H1 (cell line): Measurements from ENCODE around the gene MAF. TPM values are rescaled to one million over a fixed set of nuclear protein-coding genes. Genes with fewer than 3 reads are reported as not detected.
A peak's percentile ranks its signal among the peaks of the same experiment; 100 is the strongest.

Source experiments
- CTCF ChIA-PET: fragments of 300-600 bp; sonication (Branson Sonifier 250); formaldehyde crosslinking; loops from one replicate; lab custom pipeline; 2021; ENCODE audit not compliant: partially characterized antibody; lab: Charles Lee
- POLR2A ChIA-PET: fragments of 300-600 bp; sonication (Branson Sonifier 250); formaldehyde crosslinking; loops from one replicate; lab custom pipeline; 2021; ENCODE audit warnings: inconsistent platforms; ENCODE audit not compliant: partially characterized antibody; lab: Charles Lee
- DNase-seq, 2 experiments: peaks; one replicate each; pipeline versions ENCODE4 v3.0.0 to v3.0.0-alpha.2; 2010 to 2022; ENCODE audit warnings: low spot score in 2 of 2, low read depth in 1 of 2, mixed read lengths in 1 of 2
- FAIRE-seq: peaks from 2 replicates; lab custom pipeline; 2011; peaks lifted over from hg19 to GRCh38; lab: Jason Lieb, UNC
- H2AFZ ChIP-seq: 2 replicates; pipeline ENCODE4 v1.8.1; 2012; ENCODE audit warnings: low read length, inconsistent platforms
- H2AK5ac ChIP-seq: 2 replicates; pipeline ENCODE4 v1.6.1; 2013; ENCODE audit warnings: low read depth, low read length
- H2BK120ac ChIP-seq: replicated peaks from 2 replicates; pipeline ENCODE3; 2013; ENCODE audit warnings: low read depth, low read length, inconsistent platforms
- H2BK12ac ChIP-seq: 2 replicates; pipeline ENCODE4 v1.6.1; 2013; ENCODE audit warnings: low read depth, low read length
- H2BK15ac ChIP-seq: 2 replicates; pipeline ENCODE4 v1.6.1; 2013; ENCODE audit warnings: low read length
- H2BK20ac ChIP-seq: 2 replicates; pipeline ENCODE4 v1.6.1; 2013; ENCODE audit warnings: low read length
- H2BK5ac ChIP-seq: 2 replicates; pipeline ENCODE4 v1.6.1; 2013; ENCODE audit warnings: low read depth, low read length
- H3K14ac ChIP-seq: 2 replicates; pipeline ENCODE4 v1.6.1; 2013; ENCODE audit warnings: inconsistent platforms; ENCODE audit not compliant: insufficient read length
- H3K18ac ChIP-seq: 2 replicates; pipeline ENCODE4 v1.6.1; 2013; ENCODE audit warnings: low read length; ENCODE audit errors: extremely low read depth
- H3K23ac ChIP-seq: 2 replicates; pipeline ENCODE4 v1.6.1; 2013; ENCODE audit warnings: inconsistent platforms; ENCODE audit not compliant: insufficient read length
- H3K23me2 ChIP-seq: 2 replicates; pipeline ENCODE4 v1.6.1; 2013; ENCODE audit warnings: low read depth, low read length
- H3K27ac ChIP-seq: 2 replicates; pipeline ENCODE4 v1.6.1; 2011; ENCODE audit warnings: low read depth, low read length, inconsistent platforms
- H3K27me3 ChIP-seq, 4 experiments: replicated peaks in 1 of 4; 1 replicate in 1 of 4; 2 replicates in 3 of 4; pipeline versions ENCODE4 v1.6.1 to v1.8.1; 2011 to 2013; ENCODE audit warnings: low read length in 3 of 4, mild to moderate bottlenecking in 3 of 4, inconsistent platforms in 2 of 4, mixed read lengths in 2 of 4, moderate library complexity in 1 of 4; ENCODE audit not compliant: control insufficient read depth in 3 of 4, insufficient read depth in 3 of 4; ENCODE audit errors: extremely low read depth in 1 of 4
- H3K36me3 ChIP-seq, 4 experiments: 2 replicates each; pipeline versions ENCODE4 v1.6.1 to v1.8.1; 2011 to 2013; ENCODE audit warnings: mild to moderate bottlenecking in 4 of 4, low read length in 3 of 4, moderate library complexity in 2 of 4, control low read depth in 1 of 4, inconsistent platforms in 1 of 4; ENCODE audit not compliant: insufficient read depth in 4 of 4, control insufficient read depth in 2 of 4
- H3K4ac ChIP-seq: replicated peaks from 2 replicates; pipeline ENCODE3; 2013; ENCODE audit warnings: low read length, low read depth, mixed read lengths, inconsistent platforms; ENCODE audit not compliant: insufficient read length
- H3K4me1 ChIP-seq, 4 experiments: replicated peaks in 1 of 4; 1 replicate in 1 of 4; 2 replicates in 3 of 4; pipeline versions ENCODE4 v1.6.1 to v1.8.1; 2011 to 2013; ENCODE audit warnings: low read length in 3 of 4, inconsistent platforms in 2 of 4, mixed read lengths in 1 of 4; ENCODE audit not compliant: insufficient read depth in 4 of 4, control insufficient read depth in 3 of 4
- H3K4me2 ChIP-seq, 2 experiments: 2 replicates each; pipeline versions ENCODE4 v1.6.1 to v1.8.1; 2011 to 2013; ENCODE audit warnings: low read depth in 2 of 2, low read length in 2 of 2, control low read depth in 1 of 2, inconsistent platforms in 1 of 2, mild to moderate bottlenecking in 1 of 2; ENCODE audit not compliant: insufficient read depth in 1 of 2
- H3K4me3 ChIP-seq, 4 experiments: fragments of 200-600, 300-600 bp in 1 of 4; sonication (generic), shearing (Covaris generic), sonication (Bioruptor Twin) in 1 of 4; 2 replicates each; pipeline versions ENCODE4 v1.5.1 to v1.8.1; 2011 to 2016; ENCODE audit warnings: low read length in 4 of 4, low read depth in 3 of 4, control low read depth in 2 of 4, inconsistent platforms in 2 of 4, mild to moderate bottlenecking in 2 of 4, mixed read lengths in 1 of 4, moderate library complexity in 1 of 4; ENCODE audit not compliant: insufficient read depth in 2 of 4; ENCODE audit errors: extremely low read depth in 1 of 4
- H3K56ac ChIP-seq: replicated peaks from 2 replicates; pipeline ENCODE3; 2013; ENCODE audit warnings: low read depth, mild to moderate bottlenecking, mixed read lengths, low read length, inconsistent platforms; ENCODE audit not compliant: insufficient read length
- H3K79me1 ChIP-seq: 2 replicates; pipeline ENCODE4 v1.6.1; 2013; ENCODE audit warnings: low read depth, low read length, control low read depth
- H3K79me2 ChIP-seq, 2 experiments: 2 replicates each; pipeline versions ENCODE4 v1.6.1 to v1.8.1; 2012 to 2013; ENCODE audit warnings: low read length in 2 of 2, mild to moderate bottlenecking in 2 of 2, inconsistent platforms in 1 of 2; ENCODE audit not compliant: insufficient read depth in 2 of 2, control insufficient read depth in 1 of 2
- H3K9ac ChIP-seq, 4 experiments: replicated peaks in 1 of 4; 1 replicate in 1 of 4; 2 replicates in 3 of 4; pipeline versions ENCODE4 v1.6.1 to v1.8.1; 2011 to 2013; ENCODE audit warnings: low read depth in 3 of 4, low read length in 3 of 4, control low read depth in 2 of 4, mild to moderate bottlenecking in 2 of 4, moderate library complexity in 2 of 4, inconsistent platforms in 1 of 4; ENCODE audit errors: extremely low read depth in 1 of 4
- H3K9me3 ChIP-seq, 2 experiments: 2 replicates each; pipeline versions ENCODE4 v1.6.1 to v1.8.1; 2012 to 2013; ENCODE audit warnings: mild to moderate bottlenecking in 2 of 2, moderate library complexity in 2 of 2, control low read depth in 1 of 2, inconsistent platforms in 1 of 2, low read depth in 1 of 2, low read length in 1 of 2, mixed read lengths in 1 of 2; ENCODE audit not compliant: insufficient read depth in 2 of 2
- H4K20me1 ChIP-seq, 2 experiments: replicated peaks in 1 of 2; 2 replicates each; pipeline versions ENCODE3 to v1.8.1; 2011 to 2013; ENCODE audit warnings: inconsistent platforms in 2 of 2, low read length in 2 of 2, mild to moderate bottlenecking in 1 of 2; ENCODE audit not compliant: insufficient read depth in 2 of 2, control insufficient read depth in 1 of 2
- H4K5ac ChIP-seq: 2 replicates; pipeline ENCODE4 v1.6.1; 2013; ENCODE audit warnings: low read length, low read depth, mixed read lengths, inconsistent platforms; ENCODE audit not compliant: insufficient read length
- H4K8ac ChIP-seq: 2 replicates; pipeline ENCODE4 v1.8.0; 2013; ENCODE audit warnings: mild to moderate bottlenecking, moderate library complexity, low read length, inconsistent platforms; ENCODE audit not compliant: insufficient read depth; ENCODE audit errors: extremely low read depth
- H4K91ac ChIP-seq: replicated peaks from 2 replicates; pipeline ENCODE3; 2013; ENCODE audit warnings: low read length, mixed read lengths, inconsistent platforms; ENCODE audit not compliant: insufficient read length
- ASH2L ChIP-seq: fragments of 200-600, 300-600 bp; sonication (generic); IDR thresholded peaks from one replicate; pipeline ENCODE4 v1.7.1; 2017; ENCODE audit warnings: low read length
- BACH1 ChIP-seq: IDR thresholded peaks from 2 replicates; pipeline ENCODE4 v1.6.1; 2012; ENCODE audit warnings: low read length, improper control_type of control experiment
- CBX5 ChIP-seq: fragments of 300-800, 300-1000 bp; sonication (generic); IDR thresholded peaks from 2 replicates; pipeline ENCODE4 v1.7.1; 2016; ENCODE audit warnings: antibody characterized with exemption, low read length, low read depth
- CHD2 ChIP-seq: IDR thresholded peaks from 2 replicates; pipeline ENCODE4 v1.6.1; 2012; ENCODE audit warnings: low read length, improper control_type of control experiment
- CTBP2 ChIP-seq: IDR thresholded peaks from 2 replicates; pipeline ENCODE4 v1.7.0; 2011; ENCODE audit warnings: borderline replicate concordance, mild to moderate bottlenecking, moderate library complexity, mixed read lengths, low read length; ENCODE audit not compliant: insufficient read depth, insufficient read length
- E2F6 ChIP-seq: IDR thresholded peaks from 2 replicates; pipeline ENCODE4 v1.6.1; 2012; ENCODE audit warnings: inconsistent platforms
- EP300 ChIP-seq, 2 experiments: IDR thresholded peaks; 1 replicate in 1 of 2; 2 replicates in 1 of 2; pipeline ENCODE4 v1.6.1; 2011 to 2012; ENCODE audit warnings: low read depth in 2 of 2, low read length in 2 of 2, mild to moderate bottlenecking in 2 of 2, borderline replicate concordance in 1 of 2, inconsistent platforms in 1 of 2, moderate library complexity in 1 of 2
- JUN ChIP-seq: IDR thresholded peaks from 2 replicates; pipeline ENCODE4 v1.6.1; 2011; ENCODE audit warnings: low read depth, mild to moderate bottlenecking, improper control_type of control experiment, low read length
- KDM4A ChIP-seq: IDR thresholded peaks from one replicate; pipeline ENCODE4 v1.7.1; 2012; ENCODE audit warnings: low read depth, mild to moderate bottlenecking, moderate library complexity, low read length, inconsistent platforms; ENCODE audit not compliant: severe bottlenecking
- POLR2AphosphoS5 ChIP-seq: IDR thresholded peaks from 2 replicates; pipeline ENCODE4 v1.6.1; 2011; ENCODE audit warnings: low read depth, low read length
- SIN3A ChIP-seq, 2 experiments: IDR thresholded peaks in 1 of 2; conservative IDR thresholded peaks in 1 of 2; 2 replicates each; pipeline ENCODE4 v1.6.1; 2011 to 2012; ENCODE audit warnings: low read length in 2 of 2, improper control_type of control experiment in 1 of 2, low read depth in 1 of 2, mild to moderate bottlenecking in 1 of 2
- SIX5 ChIP-seq: IDR thresholded peaks from 2 replicates; pipeline ENCODE4 v1.6.1; 2011; ENCODE audit warnings: mild to moderate bottlenecking, low read depth, low read length
- WGBS, 2 experiments: shearing (Covaris generic) in 1 of 2; methylation state at CpG; one replicate each; pipeline versions ENCODE4 v1.1.6 to v1.1.7; 2013 to 2015; ENCODE audit warnings: low lambda C conversion rate in 2 of 2, mixed read lengths in 2 of 2, inconsistent platforms in 1 of 2, low coverage in 1 of 2, missing lambda C conversion rate in 1 of 2; ENCODE audit not compliant: insufficient replicate concordance in 2 of 2, insufficient coverage in 1 of 2, insufficient read length in 1 of 2; ENCODE audit errors: extremely low coverage in 1 of 2, missing lambda C conversion rate in 1 of 2; 5-methylcytosine and 5-hydroxymethylcytosine counted together
- polyA plus RNA-seq, 7 experiments: library from polyadenylated mRNA; depleted of rRNA in 3 of 7; stranded (reverse) in 5 of 7; unstranded in 2 of 7; fragments of >200 nt in 5 of 7; fragments of 200-250 nt in 2 of 7; gene quantifications; 1 replicate in 5 of 7; 2 replicates in 1 of 7; 4 replicates in 1 of 7; pipeline versions ENCODE4 v1.2.1 to v1.2.3, GENCODE V29; 2011 to 2013; ENCODE audit warnings: missing spikeins in 2 of 7, mixed read lengths in 2 of 7
- total RNA-seq: library from RNA; stranded (reverse); fragmentation: NEBNext Ultra II Directional; extraction: Animal tissue kit (Norgen Biotek cat#: 25700); gene quantifications from 2 replicates; pipeline ENCODE4 v1.2.1, GENCODE V29; 2021

The MAF gene
- total and polyA plus RNA-seq, 2 of the 8 experiments (the other 6 are each of a cell fraction or from before 2014, with no cell fraction given) = 1.3 to 2.7 TPM

GRCh38 chr16:79580453-79581191 lies 19.9 kb downstream of the MAF start:
- H3K79me2 ChIP-seq = no peaks in the 10 kb centered on the region
- no peaks in the 10 kb centered on the region for H3K79me1 ChIP-seq
- H4K5ac ChIP-seq = no peak overlapping the region
- no peak overlapping the region for H2AK5ac ChIP-seq
- no peak overlapping the region for H2BK20ac ChIP-seq
- no peak overlapping the region for H3K4me2 ChIP-seq
- FAIRE-seq (no peak), DNase-seq (no peak)
- H3K23me2 ChIP-seq = no peaks in the 10 kb centered on the region
- H2BK120ac ChIP-seq = no peak overlapping the region
- H2AFZ ChIP-seq = 0 out of 2 replicates have a peak overlapping the region, but pooled peaks have one; percentile 3
- H3K14ac ChIP-seq = no peak overlapping the region
- CTCF ChIA-PET = interaction anchor here (0.6 kb wide), 1 partner anchor 108 kb away, joined by 3 read pairs; no protein-coding TSS in a partner anchor
- WGBS, 2 experiments = 73% methylated on average over 10 of the region's 10 CpGs; no CpG with 5 or more reads in 1 of the 2 experiments
- H3K56ac ChIP-seq = no peak overlapping the region
- POLR2A ChIA-PET = no interaction called here
- no peak overlapping the region for H3K18ac ChIP-seq
- H4K20me1 ChIP-seq = no peaks in the 10 kb centered on the region
- H4K8ac ChIP-seq = no peak overlapping the region
- no peak overlapping the region for H2BK15ac ChIP-seq
- peaks cover 4 to 12% (median 7%) of the 10 kb centered on the region in 4 experiments for H3K4me1 ChIP-seq
- no peak overlapping the region for H3K9ac ChIP-seq
- H3K4me3 ChIP-seq = no peak overlapping the region
- H3K27ac ChIP-seq = no peak overlapping the region
- peak overlapping the region; percentile 62; the same call in 1 of the 2 replicates for H2BK5ac ChIP-seq
- 0 out of 2 replicates have a peak overlapping the region, but pooled peaks have one; percentile 53 for H2BK12ac ChIP-seq
- H4K91ac ChIP-seq = no peak overlapping the region
- no peaks in the 10 kb centered on the region for H3K9me3 ChIP-seq
- H3K27me3 ChIP-seq = no peaks in the 10 kb centered on the region
- no peaks in the 10 kb centered on the region for H3K36me3 ChIP-seq
- H3K23ac ChIP-seq = no peak overlapping the region
- no peak overlapping the region for H3K4ac ChIP-seq
- TF ChIP-seq KDM4A (no peak), E2F6 (no peak), BACH1 (no peak), CTBP2 (no peak), SIN3A (conservative IDR thresholded peaks at IDR 0.05 in 1 of 2, IDR thresholded peaks at IDR 0.05 in 1 of 2; ENCODE audit: low read depth in 1 of 2, low read length in 2 of 2) (no peak), EP300 (IDR thresholded peaks at IDR 0.05; ENCODE audit: borderline replicate concordance in 1 of 2, low read depth in 2 of 2, low read length in 2 of 2) (no peak), CBX5 (no peak), CHD2 (no peak), ASH2L (no peak), POLR2AphosphoS5 (no peak), JUN (no peak), SIX5 (no peak)
